ENCODE data around the gene PTGDR.

PTGDR gene

DNA sequence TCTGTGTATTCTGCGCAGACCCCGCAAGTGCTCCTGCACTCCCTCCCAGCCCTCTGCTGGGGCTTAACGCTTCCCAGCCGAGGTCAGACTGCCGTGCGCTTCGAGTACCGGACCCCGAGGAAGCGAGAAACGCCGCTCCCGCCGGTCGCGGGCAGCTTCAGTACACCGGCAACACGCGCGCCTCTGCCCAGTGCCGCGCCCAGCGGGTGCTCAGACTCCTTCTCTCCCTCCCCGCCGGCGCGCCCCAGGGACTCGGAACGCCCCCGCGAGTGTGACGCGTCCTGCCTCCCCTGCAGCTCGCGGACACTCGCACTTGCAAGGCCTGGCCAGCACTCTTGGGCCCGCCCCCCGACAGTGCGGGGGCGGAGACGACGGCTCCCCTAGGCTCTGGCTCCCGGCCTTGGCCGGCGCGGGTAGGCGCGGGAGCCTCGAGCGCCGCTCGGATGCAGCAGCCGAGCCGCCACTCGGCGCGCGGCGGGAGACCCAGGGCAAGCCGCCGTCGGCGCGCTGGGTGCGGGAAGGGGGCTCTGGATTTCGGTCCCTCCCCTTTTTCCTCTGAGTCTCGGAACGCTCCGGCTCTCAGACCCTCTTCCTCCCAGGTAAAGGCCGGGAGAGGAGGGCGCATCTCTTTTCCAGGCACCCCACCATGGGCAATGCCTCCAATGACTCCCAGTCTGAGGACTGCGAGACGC, 46.6 kb downstream of the PTGDR start, which contains the start of gene PTGER2:
Gene PTGER2, plus strand, starts transcription at position 410 of the 692 bp plus-strand sequence. Its CDS starts 237 bp downstream, at position 647.
- DNase-seq, result peak; percentile 45

DNA sequence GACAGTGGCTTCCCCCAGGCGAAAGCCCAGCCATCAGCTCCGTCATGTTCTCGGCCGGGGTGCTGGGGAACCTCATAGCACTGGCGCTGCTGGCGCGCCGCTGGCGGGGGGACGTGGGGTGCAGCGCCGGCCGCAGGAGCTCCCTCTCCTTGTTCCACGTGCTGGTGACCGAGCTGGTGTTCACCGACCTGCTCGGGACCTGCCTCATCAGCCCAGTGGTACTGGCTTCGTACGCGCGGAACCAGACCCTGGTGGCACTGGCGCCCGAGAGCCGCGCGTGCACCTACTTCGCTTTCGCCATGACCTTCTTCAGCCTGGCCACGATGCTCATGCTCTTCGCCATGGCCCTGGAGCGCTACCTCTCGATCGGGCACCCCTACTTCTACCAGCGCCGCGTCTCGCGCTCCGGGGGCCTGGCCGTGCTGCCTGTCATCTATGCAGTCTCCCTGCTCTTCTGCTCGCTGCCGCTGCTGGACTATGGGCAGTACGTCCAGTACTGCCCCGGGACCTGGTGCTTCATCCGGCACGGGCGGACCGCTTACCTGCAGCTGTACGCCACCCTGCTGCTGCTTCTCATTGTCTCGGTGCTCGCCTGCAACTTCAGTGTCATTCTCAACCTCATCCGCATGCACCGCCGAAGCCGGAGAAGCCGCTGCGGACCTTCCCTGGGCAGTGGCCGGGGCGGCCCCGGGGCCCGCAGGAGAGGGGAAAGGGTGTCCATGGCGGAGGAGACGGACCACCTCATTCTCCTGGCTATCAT, 47.3 kb downstream of the PTGDR start:
- DNase-seq, result no peak

- DNase-seq, result no peak
Observed at GRCh38 chr14:52315355-52315718, 47.8 kb downstream of the PTGDR start.

- no peak for DNase-seq
Observed at GRCh38 chr14:52318062-52318461, 50.6 kb downstream of the PTGDR start.

DNA sequence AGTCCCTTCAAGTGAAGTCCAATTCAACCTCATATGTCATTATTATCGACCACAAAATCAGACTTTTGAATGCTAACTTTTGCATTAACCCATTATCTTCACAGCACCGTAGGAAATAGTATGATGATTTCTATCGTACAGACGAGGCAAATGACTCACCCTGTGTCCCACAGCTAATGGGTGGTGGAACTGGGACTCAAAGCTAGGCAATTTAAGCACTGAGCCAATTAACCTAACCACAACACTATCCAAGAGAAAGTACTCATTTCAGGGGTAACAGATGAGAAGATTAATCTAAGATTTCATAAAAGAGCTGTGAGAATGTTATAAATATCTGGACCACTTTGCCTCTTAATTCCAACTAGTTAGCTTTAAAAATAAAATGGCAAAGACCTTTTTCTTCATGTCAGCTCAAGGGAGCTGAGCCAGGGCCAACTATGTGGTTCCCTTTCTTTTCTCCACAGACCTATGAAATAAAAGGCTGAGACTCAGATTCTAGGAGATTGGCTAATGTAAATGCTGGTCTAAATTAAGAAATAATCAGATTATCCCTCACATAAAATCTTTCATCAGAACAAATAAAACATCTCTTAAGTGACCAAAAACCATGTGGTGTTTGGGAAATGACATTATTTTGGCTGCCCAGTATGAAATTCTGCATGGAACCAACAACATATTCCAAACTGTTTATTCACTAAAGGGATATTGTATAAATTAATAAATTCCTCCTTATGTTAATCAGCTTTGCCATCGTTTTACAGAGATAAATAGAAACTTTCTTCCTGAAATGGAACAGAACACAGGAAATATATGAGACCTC, 51.5 kb downstream of the PTGDR start:
- no peak for DNase-seq

- no peak for DNase-seq
Observed at GRCh38 chr14:52319919-52320318, 52.4 kb downstream of the PTGDR start.

GRCh38 chr14:52325126-52325525, 57.6 kb downstream of the PTGDR start:
- DNase-seq, result no peak

- no peak for DNase-seq
Observed at GRCh38 chr14:52325630-52326029, 58.1 kb downstream of the PTGDR start.

Data from NCI-H1092 (cell line).